ENCODE measurements around the gene SKIC8. TPM values are rescaled to one million over a fixed set of nuclear protein-coding genes. Genes with fewer than 3 reads are reported as not detected.

Gene SKIC8
- 50.2 TPM for polyA plus RNA-seq (ENCODE audit: insufficient read length)

DNA sequence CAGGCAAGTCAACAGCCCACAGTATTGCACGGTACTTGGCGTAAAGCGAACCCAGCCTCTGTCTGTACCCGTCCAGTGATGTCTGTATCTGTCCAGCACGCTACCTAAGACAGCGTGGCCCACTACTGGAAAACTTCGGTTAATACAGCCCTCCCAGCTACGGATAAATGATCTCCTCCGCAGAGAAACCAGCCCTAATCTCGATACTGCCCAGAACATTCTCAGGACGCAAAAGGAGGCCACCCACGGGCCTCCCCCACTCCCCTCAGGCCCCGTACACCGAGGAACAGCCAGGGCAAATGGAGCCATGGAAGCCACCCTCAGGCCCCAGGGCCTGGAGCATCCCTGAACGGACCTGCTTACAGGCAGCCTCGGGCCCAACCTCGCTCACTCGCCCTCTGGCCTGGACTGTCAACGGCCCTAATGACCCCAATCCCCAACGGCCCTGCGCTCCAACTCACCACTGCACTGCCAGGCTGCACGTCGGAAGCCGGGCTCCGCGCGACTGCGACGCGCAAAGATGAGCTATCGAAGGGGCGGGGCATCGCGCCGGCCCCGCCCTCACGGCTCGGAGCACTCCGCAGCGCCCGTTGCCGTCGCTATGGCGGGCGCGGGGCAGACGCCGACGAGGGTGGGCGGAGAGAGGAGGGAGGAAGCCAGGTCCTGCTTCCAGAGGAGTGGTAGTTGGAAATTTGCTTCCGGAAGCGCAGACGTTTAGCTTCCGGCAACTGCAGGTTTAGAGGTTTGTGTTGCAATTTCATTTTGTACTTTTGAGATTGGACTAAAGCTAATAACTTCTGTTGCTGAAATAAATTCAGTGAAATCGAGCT, at the start of gene SKIC8:
Gene SKIC8, minus strand, starts transcription at position 509 of the 830 bp plus-strand sequence. CDS start 3,923 bp downstream, outside the sequence.
- peak; percentile 97 for DNase-seq

DNA sequence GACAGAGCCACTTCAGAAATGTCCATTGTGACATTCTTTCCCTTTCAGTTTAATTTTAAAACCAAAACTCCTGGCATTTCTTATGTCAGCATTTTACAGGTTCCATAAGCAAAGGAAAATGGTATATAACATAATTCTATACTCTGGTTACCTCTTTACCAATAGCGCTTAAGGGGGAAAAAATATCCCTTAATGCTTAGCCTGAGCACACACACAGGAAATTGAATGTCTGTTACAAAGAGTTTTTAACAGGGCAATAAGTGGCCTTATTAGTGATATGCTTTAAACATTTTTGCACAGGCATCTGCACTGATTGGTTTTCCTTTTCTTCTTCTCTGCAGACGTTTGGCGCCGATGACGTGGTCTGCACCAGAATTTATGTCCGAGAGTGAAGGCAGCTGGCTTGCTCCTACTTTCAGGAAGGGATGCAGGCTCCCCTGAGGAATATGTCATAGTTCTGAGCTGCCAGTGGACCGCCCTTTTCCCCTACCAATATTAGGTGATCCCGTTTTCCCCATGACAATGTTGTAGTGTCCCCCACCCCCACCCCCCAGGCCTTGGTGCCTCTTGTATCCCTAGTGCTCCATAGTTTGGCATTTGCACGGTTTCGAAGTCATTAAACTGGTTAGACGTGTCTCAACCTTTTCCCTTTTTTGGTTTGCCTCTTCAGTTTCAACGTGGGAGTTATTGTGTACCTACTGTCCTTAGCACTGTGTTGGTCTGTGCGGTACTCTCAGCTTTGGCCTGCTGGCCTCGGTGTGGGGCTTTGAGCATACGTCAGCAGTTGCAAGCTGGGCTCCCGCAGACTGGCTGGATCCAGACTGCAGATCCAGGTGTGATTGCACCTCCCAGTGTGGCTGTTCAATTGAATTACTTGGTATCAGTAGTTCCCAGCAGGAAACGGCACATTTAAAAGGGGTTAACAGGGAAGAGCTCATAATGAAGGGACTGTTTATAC, 48.5 kb upstream of the SKIC8 start:
- peak; percentile 71 for DNase-seq

DNA sequence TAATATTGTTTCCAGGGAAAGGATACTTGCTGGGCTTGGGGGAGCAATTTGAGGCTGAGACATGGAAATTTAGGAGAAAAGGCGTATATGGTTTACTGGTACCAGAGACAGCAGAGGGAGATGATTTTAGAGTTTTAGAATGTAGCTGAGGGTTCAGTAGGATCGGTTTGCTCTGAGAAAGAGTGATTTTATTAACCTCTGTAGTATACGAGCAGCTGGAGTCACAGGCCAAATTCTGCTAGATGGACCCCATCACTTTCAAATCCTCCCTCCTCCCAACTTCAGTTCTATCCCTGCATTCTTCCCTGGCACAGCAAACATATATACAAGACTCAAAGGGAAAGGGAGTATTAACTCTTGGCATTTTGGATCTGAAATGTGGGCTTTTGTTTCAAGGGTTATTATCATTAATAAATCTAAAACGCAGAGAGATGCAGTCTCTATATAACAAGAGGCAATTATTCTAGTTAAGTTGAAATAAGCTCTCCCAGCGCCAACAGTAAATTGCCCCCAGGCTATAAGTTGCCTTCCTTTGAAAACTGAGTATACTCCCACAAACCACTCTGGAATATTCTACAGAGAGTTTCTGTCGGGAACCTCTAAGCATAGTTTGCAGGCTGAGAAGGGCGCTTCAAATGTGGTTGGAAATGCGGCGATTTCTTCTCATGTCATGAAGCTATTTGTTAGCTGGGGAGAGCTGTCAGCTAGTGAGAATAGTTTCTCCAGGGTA, 46.2 kb upstream of the SKIC8 start:
- no peak for DNase-seq

- no peak for DNase-seq
Measured at GRCh38 chr15:78343276-78344060, 44.1 kb upstream of the SKIC8 start.

- DNase-seq = no peak
Measured at GRCh38 chr15:78342021-78342420, 42.6 kb upstream of the SKIC8 start.

DNA sequence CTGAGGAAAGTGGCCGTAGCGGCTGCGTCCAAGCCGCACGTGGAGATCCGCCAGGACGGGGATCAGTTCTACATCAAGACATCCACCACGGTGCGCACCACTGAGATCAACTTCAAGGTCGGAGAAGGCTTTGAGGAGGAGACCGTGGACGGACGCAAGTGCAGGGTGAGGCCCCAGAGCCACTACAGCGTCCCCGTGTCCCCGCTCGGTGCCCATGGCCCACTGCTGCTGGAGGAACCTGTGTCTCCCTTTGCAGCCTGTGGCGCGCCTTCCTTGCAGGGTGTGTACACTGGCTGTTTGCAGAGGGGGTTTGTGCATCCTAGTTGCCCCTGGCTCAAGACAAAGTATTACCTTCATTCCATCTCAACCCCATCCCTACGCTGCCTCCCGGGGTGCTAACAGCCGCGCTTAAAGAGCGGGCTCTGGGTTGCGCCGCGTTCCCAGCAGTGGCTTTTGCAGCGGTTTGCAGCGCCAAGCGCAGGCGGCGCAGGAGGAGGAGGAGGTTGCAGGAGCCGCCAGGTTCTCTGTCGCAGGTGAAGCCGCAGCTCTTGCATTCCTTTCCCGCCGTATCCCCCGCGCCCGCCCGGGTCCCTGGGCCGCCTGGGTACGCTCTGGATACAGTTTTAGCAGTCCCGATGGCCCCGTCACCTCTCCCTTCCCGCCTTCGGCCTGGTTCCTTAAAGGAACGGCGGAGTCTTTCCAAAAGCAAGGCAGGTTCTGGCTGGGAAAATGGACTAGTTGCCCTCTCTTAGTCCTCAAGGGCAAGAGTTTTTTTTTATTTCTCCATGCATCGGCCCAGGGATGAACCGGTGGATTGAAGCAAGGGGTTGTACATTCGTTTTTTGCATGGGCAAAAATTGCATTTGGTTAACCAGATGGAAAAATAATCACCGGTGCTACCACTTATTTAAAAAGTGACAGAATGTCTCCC, 41.9 kb upstream of the SKIC8 start:
- no peak for DNase-seq

DNA sequence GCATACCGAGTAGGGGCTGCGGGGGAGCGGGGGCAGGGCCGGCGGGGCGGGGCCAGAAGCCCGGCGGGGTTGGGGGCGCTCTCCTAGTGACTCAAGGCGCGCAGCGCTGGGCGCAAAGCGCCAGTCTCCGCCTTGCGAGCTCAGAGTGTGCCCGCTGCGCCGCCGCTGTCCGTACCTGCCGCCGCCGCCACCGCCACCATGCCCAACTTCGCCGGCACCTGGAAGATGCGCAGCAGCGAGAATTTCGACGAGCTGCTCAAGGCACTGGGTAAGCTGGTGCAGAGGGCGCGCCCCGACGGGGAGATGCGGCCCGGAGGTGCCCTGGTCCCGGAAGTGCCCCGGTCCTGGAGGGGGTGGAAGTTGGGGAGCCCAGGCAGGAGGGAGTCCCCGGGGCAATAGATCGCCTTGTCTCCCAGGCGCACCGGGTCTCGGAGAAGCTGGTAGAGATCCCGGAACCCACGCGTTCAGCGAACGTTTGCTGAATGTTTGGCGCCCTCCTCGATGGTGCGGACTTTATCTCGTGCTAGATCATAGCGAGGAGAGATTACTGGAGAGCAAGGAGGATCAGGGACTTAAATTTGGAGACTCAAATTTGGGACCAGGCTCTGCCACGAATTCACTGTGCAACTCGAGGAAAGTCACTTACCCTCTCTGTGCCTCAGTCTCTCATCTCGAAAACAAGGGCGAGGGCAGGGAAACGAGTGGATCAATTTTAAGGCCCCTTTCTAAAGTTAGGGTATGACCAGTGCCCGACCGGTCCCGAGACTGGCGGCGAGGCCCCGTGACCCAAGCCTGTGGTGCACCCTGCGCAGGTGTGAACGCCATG, 41.0 kb upstream of the SKIC8 start, which contains the start of gene CRABP1:
Gene CRABP1, plus strand, starts transcription at position 123 of the 826 bp plus-strand sequence. Its CDS starts 76 bp downstream, at position 199.
- no peak for DNase-seq

DNA sequence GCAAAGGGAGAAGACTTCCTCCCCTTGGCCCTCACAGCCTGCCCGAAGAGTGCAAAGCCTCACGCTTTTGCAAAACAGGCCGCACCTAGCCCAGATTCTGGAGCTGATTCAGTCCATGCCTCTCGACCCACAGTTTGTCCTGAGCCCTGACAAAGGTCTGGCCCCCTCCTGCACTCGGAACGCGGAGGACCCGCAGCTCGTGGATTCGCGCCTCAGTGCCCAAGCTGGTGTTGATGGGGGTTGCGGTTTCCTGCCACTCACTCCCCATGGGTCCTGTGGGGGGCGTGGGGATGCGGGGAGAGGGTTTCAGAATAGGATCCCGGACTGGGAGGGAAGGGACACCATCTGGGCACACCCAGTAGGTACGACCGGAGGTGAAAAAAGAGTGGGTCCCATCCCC, 40.1 kb upstream of the SKIC8 start:
- DNase-seq = no peak

- no peak for DNase-seq
Measured at GRCh38 chr15:78338781-78339180, 39.4 kb upstream of the SKIC8 start.

- no peak for DNase-seq
Measured at GRCh38 chr15:78335985-78336384, 36.6 kb upstream of the SKIC8 start.

DNA sequence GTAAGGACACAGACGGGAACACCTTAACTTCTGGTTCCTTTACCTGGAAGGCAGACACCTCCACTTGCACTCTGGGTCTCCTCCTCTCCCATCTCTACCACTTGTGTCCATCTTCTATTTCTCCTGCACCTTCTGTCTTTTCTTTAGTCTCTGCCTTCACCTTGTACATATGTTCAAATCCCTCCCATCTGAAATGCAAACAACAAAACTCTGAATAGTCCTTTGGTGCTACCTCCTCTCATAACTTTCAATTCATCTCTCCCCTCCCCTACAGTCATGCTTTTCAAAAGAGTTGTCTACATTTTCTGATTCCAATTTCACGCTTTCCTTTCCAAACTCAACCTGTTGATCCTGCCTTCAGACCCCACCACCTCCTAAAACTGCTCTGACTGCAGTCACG, 35.4 kb upstream of the SKIC8 start:
- DNase-seq = no peak

DNA sequence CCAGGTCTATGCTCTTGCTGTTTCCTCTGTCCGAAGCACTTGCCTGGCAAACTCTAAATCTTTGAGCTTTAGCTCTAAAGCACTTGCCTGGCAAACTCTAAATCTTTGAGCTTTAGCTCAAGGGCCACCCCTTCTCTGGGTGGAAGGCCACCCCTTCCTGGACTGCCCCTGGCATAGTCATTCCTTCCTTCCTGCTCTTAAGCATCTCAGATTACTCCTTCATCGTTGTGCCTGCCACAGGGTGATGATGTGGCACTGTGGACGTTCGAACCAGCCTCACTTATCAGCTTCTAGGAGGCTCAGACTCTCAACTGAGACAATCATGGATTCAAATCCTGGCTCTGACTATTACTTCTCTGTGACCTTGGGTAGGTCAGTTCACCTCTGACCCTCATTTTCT, 30.2 kb upstream of the SKIC8 start:
- no peak for DNase-seq

GRCh38 chr15:78327466-78327865, 28.1 kb upstream of the SKIC8 start:
- DNase-seq = no peak

- no peak for DNase-seq
Measured at GRCh38 chr15:78325092-78325843, 25.9 kb upstream of the SKIC8 start.

DNA sequence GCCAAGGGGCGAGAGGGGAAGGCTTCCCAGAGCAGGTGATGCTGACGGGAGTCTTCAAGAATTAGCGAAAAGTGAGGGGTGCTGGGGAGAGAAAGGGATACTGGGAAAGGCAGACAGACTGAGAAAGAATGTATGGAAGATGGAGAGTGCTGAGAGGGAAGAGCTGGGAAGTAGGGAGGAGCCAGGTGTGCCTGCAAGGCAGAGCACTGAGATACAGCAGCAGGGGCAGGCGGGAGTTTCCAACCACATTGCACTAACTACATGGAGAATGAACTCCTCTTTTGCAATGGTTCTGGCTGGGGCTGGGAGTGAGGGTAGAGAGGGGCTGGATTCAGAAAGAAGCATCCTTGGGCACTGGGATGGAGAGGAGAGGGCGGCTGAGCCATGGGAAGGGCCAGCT, 24.7 kb upstream of the SKIC8 start:
- no peak for DNase-seq

GRCh38 chr15:78323693-78324092, 24.3 kb upstream of the SKIC8 start:
- no peak for DNase-seq

DNA sequence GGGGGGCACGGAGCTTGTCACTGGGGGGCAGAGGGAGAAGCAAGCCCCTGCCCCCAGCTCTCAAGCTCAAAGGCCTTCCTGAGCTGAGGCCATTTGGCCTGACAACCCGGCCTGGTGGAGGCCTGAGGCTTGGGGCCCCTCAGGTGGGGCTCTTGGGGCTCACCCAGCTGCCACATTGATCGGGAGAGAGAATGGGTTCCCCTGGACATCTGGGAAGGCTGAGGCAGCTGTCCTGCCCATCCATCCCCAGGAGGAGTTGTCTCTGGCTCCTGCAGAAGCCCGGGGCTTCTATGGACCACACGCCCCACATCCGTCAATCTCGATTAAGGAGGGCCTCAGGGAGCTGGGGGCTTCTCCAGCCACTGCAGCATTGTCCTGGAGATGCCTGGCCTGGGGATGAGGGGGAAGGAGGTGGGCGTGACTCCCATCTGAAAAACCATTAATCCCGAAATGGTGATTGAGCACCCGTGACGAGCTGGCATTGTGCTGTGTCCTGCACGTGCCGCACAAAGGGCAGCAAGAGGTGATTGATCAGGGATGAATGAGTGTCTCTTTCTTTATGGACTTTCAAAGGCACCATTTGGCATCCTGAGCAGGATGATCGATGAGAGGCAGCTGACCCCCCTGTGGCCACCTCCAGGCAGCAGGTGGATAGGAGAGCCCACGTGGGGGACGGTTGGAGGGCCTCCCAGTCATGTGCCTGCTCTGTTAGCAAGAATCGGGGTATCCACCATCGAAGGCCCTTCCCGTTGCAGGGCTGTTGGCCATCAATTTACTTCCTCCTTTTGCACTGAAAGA, 23.5 kb upstream of the SKIC8 start:
- DNase-seq = no peak

DNA sequence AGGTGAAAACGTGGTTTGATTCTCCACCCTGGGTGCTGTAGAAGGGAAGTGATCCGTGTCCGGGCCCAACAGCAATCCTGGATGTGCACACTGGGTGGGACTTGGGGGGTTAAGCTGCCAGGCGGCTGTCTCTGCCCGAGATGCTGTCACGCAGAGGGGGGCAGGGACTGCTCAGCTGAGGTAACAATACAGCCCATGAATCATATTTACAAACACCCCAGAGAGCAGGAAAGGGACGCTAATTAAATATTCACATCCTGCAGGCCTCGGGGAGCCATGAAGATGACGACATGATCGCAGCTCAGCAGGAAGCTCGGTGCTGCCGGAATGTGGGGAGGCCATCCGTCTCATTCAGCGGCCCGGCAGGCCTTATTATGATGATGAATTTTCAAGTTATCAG, 22.8 kb upstream of the SKIC8 start:
- no peak for DNase-seq
